Psoas muscle (tissue), 8 donors: ENCODE results near the gene CSN3. TPM values are rescaled to one million over a fixed set of nuclear protein-coding genes. Genes with fewer than 3 reads are reported as not detected.

ENCODE experiments used
- ATAC-seq, 4 donors: fragments of 200-7000 bp; cut with Tn5 transposase; one replicate each; pipeline ENCODE4 v1.9.1; 2020; ENCODE audit warnings: moderate library complexity in 3 of 4, mild to moderate bottlenecking in 2 of 4
- DNase-seq, 2 donors: peaks; one replicate each; pipeline ENCODE4 v3.0.0-alpha.2; 2020
- H3K27ac ChIP-seq: fragments of 200-600 bp; one replicate; pipeline ENCODE4 v1.8.0; 2022
- H3K27me3 ChIP-seq, 3 donors: fragments of 200-600 bp in 1 of 3; one replicate each; pipeline versions ENCODE4 v1.6.1 to v1.8.0; 2013 to 2022; ENCODE audit warnings: low read length in 2 of 3, mild to moderate bottlenecking in 2 of 3, moderate library complexity in 1 of 3; ENCODE audit not compliant: insufficient read depth in 3 of 3
- H3K36me3 ChIP-seq, 2 donors: fragments of 200-600 bp in 1 of 2; one replicate each; pipeline versions ENCODE4 v1.6.1 to v1.8.0; 2013 to 2022; ENCODE audit warnings: low read depth in 1 of 2, mild to moderate bottlenecking in 1 of 2, moderate library complexity in 1 of 2; ENCODE audit not compliant: insufficient read depth in 1 of 2
- H3K4me1 ChIP-seq: fragments of 200-600 bp; one replicate; pipeline ENCODE4 v1.8.0; 2022
- H3K4me3 ChIP-seq: fragments of 200-600 bp; one replicate; pipeline ENCODE4 v1.8.0; 2022; ENCODE audit warnings: mild to moderate bottlenecking
- H3K9me3 ChIP-seq: fragments of 200-600 bp; one replicate; pipeline ENCODE4 v1.8.0; 2022
- CTCF ChIP-seq: fragments of 200-600 bp; IDR thresholded peaks from one replicate; pipeline ENCODE4 v1.8.0; 2022; ENCODE audit warnings: antibody characterized with exemption
- WGBS, 3 donors: extraction: QIAGEN DNeasy Blood & Tissue Kit; methylation state at CpG; one replicate each; pipeline versions ENCODE4 v1.1.6 to v1.1.7; 2013; 5-methylcytosine and 5-hydroxymethylcytosine counted together
- intact Hi-C, 2 donors: fragments of 100-400 bp; cut with DNase I; formaldehyde crosslinking; loops; one replicate each; pipeline versions ENCODE4 v1.11.0 to v1.14.2; 2022
- polyA plus RNA-seq, 3 donors: library from polyadenylated mRNA; stranded (reverse); fragments of 200-250 nt; gene quantifications; one replicate each; pipeline ENCODE4 v1.2.3, GENCODE V29; 2013
- total RNA-seq, 4 donors: library from RNA; stranded (reverse); fragmentation: NEBNext Ultra II Directional in 2 of 4; extraction: Animal tissue kit (Norgen Biotek cat#: 25700) in 2 of 4; gene quantifications; one replicate each; pipeline versions ENCODE4 v1.2.1 to v1.2.4, GENCODE V29; 2021 to 2023
- donor health status: healthy with polysubstance abuse.
- donor health status: DM: no; HTN: no; CAD: no; lungs with moderate emphysema.
- donor health status: Bipolar disorder and iron deficiency.
- donor health status: healthy.
- donor health status: DM: yes; HTN: yes; CAD: no.
- donor health status: DM: no; HTN: no; CAD: no.
- donor health status: DM: no; HTN: no; CAD: no.
- donor health status: DM: yes; HTN: yes; CAD: no.

The CSN3 gene
- total and polyA plus RNA-seq, 7 donors, result not detected

- TF ChIP-seq CTCF, result no peak
- no peaks in the 10 kb centered on the region for H3K36me3 ChIP-seq
- H3K27ac ChIP-seq, result no peak overlapping the region
- 28 to 62% (median 37%) methylated on average over 1 of the region's 1 CpG for WGBS, 3 donors
- H3K4me3 ChIP-seq, result no peak overlapping the region
- H3K4me1 ChIP-seq, result no peaks in the 10 kb centered on the region
- H3K27me3 ChIP-seq, result no peaks in the 10 kb centered on the region
- no peaks in the 10 kb centered on the region for H3K9me3 ChIP-seq
- ATAC-seq, result no peak
- intact Hi-C loops, result no loop called here
- DNase-seq, result no peak
Observed at GRCh38 chr4:70280567-70280966, 38.2 kb downstream of the CSN3 start.

GRCh38 chr4:70288651-70289050 lies 46.3 kb downstream of the CSN3 start:
- intact Hi-C loops, result no loop called here
- Histone ChIP-seq H3K36me3 (no peaks in the 10 kb centered on the region), H3K4me3 (no peak overlapping the region), H3K27me3 (no peaks in the 10 kb centered on the region), H3K9me3 (no peaks in the 10 kb centered on the region), H3K4me1 (no peaks in the 10 kb centered on the region), H3K27ac (no peak overlapping the region)
- no peak for TF ChIP-seq CTCF
- no peak for ATAC-seq
- DNase-seq, result no peak
- 15 to 38% (median 30%) methylated on average over 1 of the region's 1 CpG for WGBS, 3 donors

GRCh38 chr4:70291341-70291740 lies 48.9 kb downstream of the CSN3 start:
- Histone ChIP-seq H3K4me3 (no peak overlapping the region), H3K4me1 (no peaks in the 10 kb centered on the region), H3K36me3 (no peaks in the 10 kb centered on the region), H3K9me3 (no peaks in the 10 kb centered on the region), H3K27me3 (no peaks in the 10 kb centered on the region), H3K27ac (no peak overlapping the region)
- 52 to 56% (median 52%) methylated on average over 2 of the region's 2 CpGs for WGBS, 3 donors
- no peak for TF ChIP-seq CTCF
- intact Hi-C loops, result no loop called here
- DNase-seq (no peak), ATAC-seq (no peak)

GRCh38 chr4:70297576-70297975 lies 55.2 kb downstream of the CSN3 start:
- no peak overlapping the region for H3K4me3 ChIP-seq
- TF ChIP-seq CTCF, result no peak
- H3K36me3 ChIP-seq, result no peaks in the 10 kb centered on the region
- ATAC-seq (no peak), DNase-seq (no peak)
- H3K4me1 ChIP-seq, result no peaks in the 10 kb centered on the region
- no peaks in the 10 kb centered on the region for H3K9me3 ChIP-seq
- H3K27ac ChIP-seq, result no peak overlapping the region
- H3K27me3 ChIP-seq, result no peaks in the 10 kb centered on the region
- intact Hi-C loops, result no loop called here

- TF ChIP-seq CTCF, result no peak
- no peaks in the 10 kb centered on the region for H3K36me3 ChIP-seq
- H3K27ac ChIP-seq, result no peak overlapping the region
- DNase-seq (no peak), ATAC-seq (no peak)
- H3K4me3 ChIP-seq, result no peak overlapping the region
- no peaks in the 10 kb centered on the region for H3K9me3 ChIP-seq
- WGBS, 3 donors, result 73 to 79% (median 77%) methylated on average over 1 of the region's 1 CpG
- no peaks in the 10 kb centered on the region for H3K4me1 ChIP-seq
- intact Hi-C loops, result no loop called here
- no peaks in the 10 kb centered on the region for H3K27me3 ChIP-seq
Observed at GRCh38 chr4:70298051-70298450, 55.7 kb downstream of the CSN3 start.
